NCI-H1930 (cell line): Measurements from ENCODE around the gene ENPP1.

Experiments used
- DNase-seq, 2 experiments: peaks; one replicate each; lab custom pipeline; 2025; lab: John Stamatoyannopoulos, UW

ENPP1 gene

DNA sequence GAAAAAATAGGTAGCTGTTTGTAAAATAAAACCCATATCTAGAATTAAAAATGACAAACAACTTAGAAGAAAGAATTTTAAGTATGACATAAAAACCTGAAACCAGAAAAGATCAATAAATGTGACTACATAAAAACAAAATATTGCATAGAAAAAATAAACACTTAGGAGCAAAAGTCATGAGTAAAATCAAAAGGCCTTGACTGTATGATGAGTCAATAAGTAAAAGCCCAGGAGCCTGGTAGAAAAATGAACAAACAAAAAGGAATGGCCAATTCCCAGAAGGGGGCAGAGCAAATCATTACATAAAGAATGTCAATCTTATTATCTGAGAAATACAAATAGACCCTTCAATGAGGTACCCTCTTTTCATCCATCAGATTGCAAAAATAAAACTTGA is 20.7 kb upstream of the ENPP1 start:
- no peak for DNase-seq

DNA sequence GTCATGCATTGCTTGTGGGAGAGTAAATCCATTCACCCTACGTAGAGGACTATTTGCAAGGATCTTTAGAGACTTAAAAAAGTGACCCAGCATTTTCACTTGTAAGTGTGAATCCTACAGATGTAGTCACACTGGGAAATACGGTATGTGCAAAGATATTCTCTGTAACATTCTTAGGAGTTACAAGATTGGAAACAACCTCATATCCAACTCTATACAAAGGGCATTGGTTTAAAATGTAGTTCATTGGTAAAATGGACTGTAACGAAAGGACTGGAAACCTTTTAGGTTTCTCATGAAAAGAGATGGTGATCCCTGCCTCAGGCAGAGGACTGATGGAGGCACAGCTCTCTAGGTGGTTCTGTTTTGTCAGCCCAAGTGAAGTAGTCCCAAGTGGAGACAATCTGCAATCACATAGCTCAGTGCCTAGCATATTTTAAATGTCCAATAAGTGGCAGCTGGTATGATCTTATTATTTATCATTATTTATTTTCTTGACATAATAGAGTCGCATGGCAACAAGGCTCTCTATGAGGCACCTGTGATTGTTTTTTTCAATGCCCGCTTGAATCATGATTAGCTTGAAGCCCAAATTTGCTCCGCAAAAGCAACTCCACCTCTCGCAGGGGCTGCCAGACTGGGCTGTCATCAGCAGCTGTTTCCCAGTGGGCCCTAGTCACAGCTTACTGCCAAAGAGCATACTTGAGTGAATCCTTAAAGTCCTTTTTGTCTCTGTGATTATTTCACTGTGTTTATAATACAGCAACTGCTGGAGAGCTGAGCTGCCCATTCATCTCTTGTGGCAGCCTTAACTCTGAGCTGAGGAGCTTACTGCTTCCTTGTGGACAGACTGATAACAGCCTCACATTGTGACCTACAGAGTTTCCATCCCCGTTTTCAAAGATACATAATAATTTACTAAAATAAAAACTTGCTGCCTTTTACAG is 19.8 kb upstream of the ENPP1 start:
- DNase-seq, result no peak

- no peak for DNase-seq
These were observed 18.6 kb upstream of the ENPP1 start for GRCh38 chr6:131789219-131789618.

DNA sequence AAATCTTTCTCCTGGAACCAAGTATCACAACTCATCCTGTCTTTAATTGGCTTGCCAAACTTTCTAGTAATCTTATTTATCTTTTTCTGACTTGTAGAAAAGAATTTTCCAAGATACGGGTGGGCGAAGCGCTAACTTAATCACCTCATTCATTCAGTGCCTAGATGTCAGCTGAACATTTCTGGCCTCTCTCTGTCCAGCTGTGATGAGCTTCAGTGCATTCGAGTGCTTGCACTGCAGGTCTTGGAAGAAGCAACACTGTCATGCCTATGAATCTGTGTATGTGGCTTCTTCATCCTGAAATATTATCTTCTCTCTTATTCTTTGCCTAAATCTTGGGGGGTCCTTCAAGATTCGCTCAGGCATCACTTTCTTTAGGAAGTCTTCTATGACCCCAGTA is 16.3 kb upstream of the ENPP1 start:
- no peak for DNase-seq

- DNase-seq, result no peak
These were observed 15.7 kb upstream of the ENPP1 start for GRCh38 chr6:131792091-131792496.

- DNase-seq, result no peak
These were observed 12.5 kb upstream of the ENPP1 start for GRCh38 chr6:131795366-131795765.

- DNase-seq, result no peak
These were observed 5.5 kb upstream of the ENPP1 start for GRCh38 chr6:131802347-131802746.

- no peak for DNase-seq
These were observed 4.6 kb upstream of the ENPP1 start for GRCh38 chr6:131803007-131803769.

DNA sequence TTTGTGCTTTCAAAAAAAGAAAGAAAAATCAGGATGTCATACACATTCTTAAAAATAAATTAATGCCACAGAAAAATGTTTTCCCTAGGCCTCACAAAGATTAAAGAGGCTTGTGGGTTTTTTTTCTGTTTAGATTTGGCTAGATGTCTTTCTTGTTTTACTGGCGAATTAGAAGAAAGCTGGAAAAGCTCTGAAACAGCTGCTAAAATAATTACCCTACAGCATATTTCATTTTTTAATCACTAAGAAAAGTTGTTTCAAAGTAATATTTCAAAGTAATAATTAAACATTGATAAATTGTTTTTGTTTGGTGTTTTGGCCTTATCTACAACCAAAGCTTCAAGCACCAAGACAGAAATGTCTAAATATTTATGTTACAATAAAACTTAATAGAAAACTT is 3.7 kb upstream of the ENPP1 start:
- DNase-seq, result no peak

- DNase-seq, result no peak
These were observed 538 bp upstream of the ENPP1 start for GRCh38 chr6:131807321-131807643.

DNA sequence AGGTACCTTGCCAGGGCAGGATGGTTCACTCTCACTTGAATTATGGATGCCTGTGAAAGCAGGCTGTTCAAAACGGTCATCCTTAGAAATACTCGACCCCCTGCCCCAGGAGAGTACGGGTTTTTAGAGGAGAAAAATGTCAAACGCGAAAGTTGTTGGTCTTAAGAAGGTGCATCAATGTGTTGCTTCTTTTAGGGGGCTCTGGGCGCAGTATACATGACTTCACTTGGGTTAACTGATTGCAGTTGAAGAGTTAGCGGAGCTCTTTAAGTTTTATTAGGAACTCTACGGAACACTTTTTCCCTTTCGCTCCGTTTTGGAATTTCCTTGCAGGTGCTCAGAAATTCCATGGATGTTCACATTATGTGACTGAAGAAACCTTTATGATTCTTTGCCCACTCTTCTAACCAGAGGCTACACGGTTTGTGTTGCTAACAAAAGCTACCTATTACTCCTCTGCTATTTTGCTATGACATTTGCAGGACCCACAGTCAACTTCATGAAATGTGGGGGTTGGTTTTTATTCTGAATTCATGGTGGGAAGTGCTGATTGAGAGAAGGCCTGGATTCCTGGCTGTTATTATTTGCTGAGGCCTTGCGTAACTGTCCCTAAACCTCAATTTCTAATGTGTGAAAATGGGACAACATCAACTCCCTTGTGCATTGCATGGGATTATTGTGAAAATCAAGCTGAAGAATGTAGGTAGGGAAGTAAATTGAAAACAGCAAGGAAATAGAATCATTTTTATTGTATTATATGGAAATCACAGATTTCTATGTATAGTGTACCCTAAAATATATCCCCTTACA is 845 bp downstream of the ENPP1 start:
- DNase-seq, result no peak

DNA sequence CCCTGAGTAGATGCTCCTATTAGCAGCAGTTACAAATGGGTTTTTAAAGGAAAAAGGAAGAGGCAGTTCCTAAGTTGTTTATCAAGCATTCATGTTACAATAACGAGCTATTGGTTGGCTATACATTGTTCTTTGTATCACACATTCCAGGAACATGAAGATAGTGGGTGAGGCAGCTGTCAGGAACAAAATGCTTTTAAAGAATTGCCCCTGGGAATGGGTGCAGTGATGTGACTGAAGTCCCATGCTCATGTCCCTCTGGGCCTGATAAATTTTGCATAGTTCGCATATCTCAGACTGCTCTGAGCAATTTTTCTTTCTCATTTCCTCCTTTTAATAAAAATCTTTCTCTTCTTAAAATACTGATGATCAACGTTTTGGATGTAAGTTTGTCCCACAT is 3.7 kb downstream of the ENPP1 start:
- no peak for DNase-seq

DNA sequence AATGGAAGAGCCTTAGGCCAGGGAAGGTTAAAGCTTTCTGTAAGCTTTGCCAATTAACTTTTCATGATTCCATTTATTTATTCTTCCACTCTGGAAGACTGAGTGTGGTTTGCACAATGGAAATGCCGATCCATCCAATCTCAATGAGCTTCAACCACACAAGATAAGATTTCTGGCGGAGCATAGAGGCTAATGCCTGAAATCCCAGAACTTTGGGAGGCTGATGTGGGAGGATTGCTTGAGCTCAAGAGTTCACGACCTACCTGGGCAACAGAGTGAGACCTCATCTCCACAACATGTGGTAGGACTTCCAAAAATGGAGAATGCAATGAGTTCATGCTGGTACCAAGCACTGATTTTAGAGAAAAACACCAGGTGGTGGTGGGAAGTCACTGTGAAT is 6.2 kb downstream of the ENPP1 start:
- no peak for DNase-seq

- DNase-seq, result no peak
These were observed 9.0 kb downstream of the ENPP1 start for GRCh38 chr6:131816869-131817268.

GRCh38 chr6:131819572-131820124 is 11.8 kb downstream of the ENPP1 start:
- no peak for DNase-seq

DNA sequence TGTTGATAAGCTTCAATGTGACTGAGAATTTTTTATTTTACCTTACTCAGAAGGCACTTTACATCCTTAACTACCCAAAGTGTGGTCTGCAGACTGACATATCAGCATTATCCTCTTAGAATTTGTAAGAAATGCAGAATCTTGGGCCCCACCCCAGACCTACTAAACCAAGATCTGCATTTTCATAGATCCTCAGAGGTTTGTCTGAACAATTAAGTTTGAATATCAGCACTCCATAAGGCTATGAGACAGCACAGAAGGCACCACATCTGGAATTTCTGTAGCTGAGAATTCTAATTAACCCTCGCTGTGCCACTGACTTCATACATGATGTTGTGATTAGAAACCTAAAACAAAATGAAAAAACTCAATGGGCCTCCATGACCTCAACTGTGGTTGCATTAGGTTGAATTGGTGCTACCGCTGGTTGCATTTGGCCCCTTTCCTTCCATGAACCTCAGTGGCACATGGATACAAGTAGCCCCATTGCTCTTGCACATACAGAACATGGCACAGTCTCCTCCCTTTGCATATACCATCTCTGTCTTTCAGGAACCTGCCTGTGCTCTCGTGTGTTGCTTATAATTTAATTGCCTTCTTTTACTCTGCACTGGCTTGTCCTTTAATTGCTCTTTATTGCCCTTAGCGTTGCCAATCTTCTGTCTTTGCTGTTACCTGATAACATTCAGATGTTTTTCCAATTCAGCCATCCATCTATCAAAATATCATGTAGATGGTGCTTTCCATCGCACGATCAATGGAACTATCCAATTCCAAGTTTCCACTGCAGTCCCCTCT is 13.4 kb downstream of the ENPP1 start:
- DNase-seq, result no peak

GRCh38 chr6:131822119-131822518 is 14.3 kb downstream of the ENPP1 start:
- DNase-seq, result no peak

DNA sequence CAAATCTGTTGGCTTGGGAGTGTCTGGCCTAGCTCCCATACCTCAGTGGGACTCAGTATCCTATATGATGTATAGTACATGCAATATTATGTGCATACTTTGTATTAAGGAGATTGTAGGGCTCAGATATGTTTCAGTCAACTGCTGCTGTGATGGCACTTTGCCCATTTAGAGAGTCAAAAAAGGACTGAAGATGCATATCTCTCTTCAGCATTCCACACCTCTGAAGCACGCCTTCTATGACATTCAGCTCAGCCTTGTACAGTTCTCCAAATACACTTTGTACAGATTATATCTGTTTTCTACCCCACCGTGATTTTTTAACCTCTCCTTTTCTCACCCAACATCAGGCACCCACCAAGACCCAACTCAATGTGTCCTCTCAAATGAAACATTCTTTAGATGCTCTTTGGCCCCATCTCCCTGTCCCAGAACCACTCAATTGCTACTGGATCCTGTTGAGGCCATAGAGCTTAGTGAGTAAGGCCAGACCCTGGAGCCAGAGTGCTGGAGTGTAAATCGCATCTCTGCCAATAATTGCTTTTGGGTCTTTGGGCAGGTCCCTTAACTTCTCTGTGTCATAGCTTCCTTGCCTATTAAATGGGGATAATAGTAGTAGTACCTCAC is 15.6 kb downstream of the ENPP1 start:
- DNase-seq, result no peak

- no peak for DNase-seq
These were observed 18.1 kb downstream of the ENPP1 start for GRCh38 chr6:131825946-131826345.

- DNase-seq, result no peak
These were observed 20.3 kb downstream of the ENPP1 start for GRCh38 chr6:131828080-131828479.

GRCh38 chr6:131828951-131829350 is 21.1 kb downstream of the ENPP1 start:
- no peak for DNase-seq
